SK-N-SH treated with all-trans-retinoic acid at 6 μM for 48 hours (cell line): ENCODE data around the gene ARHGEF12.

Experiments
- ARNTL ChIP-seq: fragments of 450-650 bp; formaldehyde crosslinking; IDR thresholded peaks from 2 replicates; pipeline ENCODE4 v1.5.0; 2020; ENCODE audit warnings: low read depth, mild to moderate bottlenecking, moderate library complexity, borderline replicate concordance
- ESRRG ChIP-seq: fragments of 250-450 bp; sonication (Bioruptor Pico); IDR thresholded peaks from 2 replicates; pipeline ENCODE4 v1.6.1; 2021; ENCODE audit warnings: mild to moderate bottlenecking
- GLIS3 ChIP-seq: fragments of 250-450 bp; sonication (Bioruptor Pico); IDR thresholded peaks from 2 replicates; pipeline ENCODE4 v1.5.0; 2020; ENCODE audit warnings: mild to moderate bottlenecking, moderate library complexity
- ISL1 ChIP-seq: fragments of 250-450 bp; sonication (Bioruptor Pico); IDR thresholded peaks from 2 replicates; pipeline ENCODE4 v2.1.2; 2022; ENCODE audit warnings: mild to moderate bottlenecking, moderate library complexity
- PPARA ChIP-seq: fragments of 250-450 bp; sonication (Bioruptor Pico); IDR thresholded peaks from 2 replicates; pipeline ENCODE4 v1.5.0; 2020; ENCODE audit warnings: mild to moderate bottlenecking, borderline replicate concordance
- SNAI2 ChIP-seq: fragments of 250-450 bp; sonication (Bioruptor Pico); IDR thresholded peaks from 2 replicates; pipeline ENCODE4 v1.5.0; 2020; ENCODE audit warnings: mild to moderate bottlenecking, moderate library complexity
- TOX ChIP-seq: fragments of 250-450 bp; sonication (Bioruptor Pico); IDR thresholded peaks from 2 replicates; pipeline ENCODE4 v1.8.0; 2021; ENCODE audit warnings: mild to moderate bottlenecking, moderate library complexity, borderline replicate concordance
- ZFP3 ChIP-seq: fragments of 250-450 bp; sonication (Bioruptor Pico); IDR thresholded peaks from 2 replicates; pipeline ENCODE4 v1.5.0; 2020; ENCODE audit warnings: mild to moderate bottlenecking, moderate library complexity
- ZFP30 ChIP-seq: fragments of 450-650 bp; formaldehyde crosslinking; IDR thresholded peaks from 2 replicates; pipeline ENCODE4 v1.5.0; 2022; ENCODE audit warnings: mild to moderate bottlenecking, moderate library complexity
- ZNF565 ChIP-seq: fragments of 450-650 bp; formaldehyde crosslinking; conservative IDR thresholded peaks from 2 replicates; pipeline ENCODE4 v1.5.0; 2020; ENCODE audit warnings: low read depth, mild to moderate bottlenecking, moderate library complexity
- TF ChIP-seq, protein P1 (sequence below): fragments of 250-450 bp; sonication (Bioruptor Pico); IDR thresholded peaks from 2 replicates; pipeline ENCODE4 v1.5.1; 2020; ENCODE audit warnings: low read depth, mild to moderate bottlenecking, moderate library complexity

DNA sequence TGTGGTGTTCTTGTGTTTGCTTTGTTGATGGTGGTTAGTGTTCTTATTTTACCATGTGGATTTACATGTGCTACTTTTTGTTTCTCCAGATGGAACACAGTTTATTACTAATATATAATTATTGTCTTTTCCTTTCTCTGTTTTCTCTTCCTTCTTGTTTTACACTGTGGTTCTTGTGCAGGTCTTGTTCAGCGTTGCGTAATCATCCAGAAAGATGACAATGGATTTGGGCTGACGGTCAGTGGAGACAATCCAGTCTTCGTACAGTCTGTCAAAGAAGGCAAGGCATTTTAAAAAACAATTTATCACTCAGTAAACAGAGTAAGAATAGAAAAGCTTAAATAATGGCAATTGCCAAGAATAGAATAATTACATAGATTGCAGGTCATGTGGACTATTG lies 84.4 kb downstream of the ARHGEF12 start:
- no peak for TF ChIP-seq ZNF565 (CRISPR knock-in tag)
- TF ChIP-seq TOX (CRISPR knock-in tag) = no peak
- no peak for TF ChIP-seq ZFP30 (CRISPR knock-in tag)
- TF ChIP-seq, protein P1, sequence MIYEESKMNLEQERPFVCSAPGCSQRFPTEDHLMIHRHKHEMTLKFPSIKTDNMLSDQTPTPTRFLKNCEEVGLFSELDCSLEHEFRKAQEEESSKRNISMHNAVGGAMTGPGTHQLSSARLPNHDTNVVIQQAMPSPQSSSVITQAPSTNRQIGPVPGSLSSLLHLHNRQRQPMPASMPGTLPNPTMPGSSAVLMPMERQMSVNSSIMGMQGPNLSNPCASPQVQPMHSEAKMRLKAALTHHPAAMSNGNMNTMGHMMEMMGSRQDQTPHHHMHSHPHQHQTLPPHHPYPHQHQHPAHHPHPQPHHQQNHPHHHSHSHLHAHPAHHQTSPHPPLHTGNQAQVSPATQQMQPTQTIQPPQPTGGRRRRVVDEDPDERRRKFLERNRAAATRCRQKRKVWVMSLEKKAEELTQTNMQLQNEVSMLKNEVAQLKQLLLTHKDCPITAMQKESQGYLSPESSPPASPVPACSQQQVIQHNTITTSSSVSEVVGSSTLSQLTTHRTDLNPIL = no peak
- TF ChIP-seq ZFP3 = no peak
- TF ChIP-seq ARNTL (CRISPR knock-in tag) = no peak
- TF ChIP-seq PPARA (CRISPR knock-in tag) = no peak
- TF ChIP-seq ESRRG = no peak
- no peak for TF ChIP-seq SNAI2 (CRISPR knock-in tag)
- no peak for TF ChIP-seq GLIS3 (CRISPR knock-in tag)
- no peak for TF ChIP-seq ISL1 (CRISPR knock-in tag)
